GM19468 (cell line): ENCODE results near the gene GLRX.

ENCODE experiments used
- ATAC-seq: cut with Tn5 transposase; IDR thresholded peaks from one replicate; pipeline ENCODE4 v1.9.1; 2021; ENCODE audit warnings: mild to moderate bottlenecking, moderate library complexity, moderate number of reproducible peaks; ENCODE audit not compliant: unreplicated experiment; ENCODE audit errors: extremely low read depth

GLRX gene

GRCh38 chr5:95786821-95787418 lies 35.6 kb downstream of the GLRX start:
- no peak for ATAC-seq

GRCh38 chr5:95784514-95785302 lies 37.8 kb downstream of the GLRX start:
- no peak for ATAC-seq

DNA sequence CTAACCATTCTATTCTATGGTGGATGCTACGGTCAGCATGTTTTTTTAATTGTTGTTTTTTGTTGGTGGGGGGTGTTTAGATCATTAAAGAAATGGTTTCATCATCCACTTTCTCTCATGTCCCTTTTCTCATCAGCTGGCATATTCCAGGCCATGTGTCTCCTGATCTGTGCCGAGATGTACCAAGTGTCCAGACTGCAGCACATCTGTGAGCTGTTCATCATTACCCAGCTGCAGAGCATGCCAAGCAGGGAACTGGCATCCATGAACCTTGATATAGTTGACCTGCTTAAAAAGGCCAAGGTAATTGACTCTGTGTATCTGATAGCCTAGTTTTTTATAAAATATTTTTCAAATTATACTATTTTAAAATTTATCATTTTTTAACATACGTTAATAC lies 38.9 kb downstream of the GLRX start:
- ATAC-seq = no peak

GRCh38 chr5:95782181-95782580 lies 40.3 kb downstream of the GLRX start:
- ATAC-seq = no peak

DNA sequence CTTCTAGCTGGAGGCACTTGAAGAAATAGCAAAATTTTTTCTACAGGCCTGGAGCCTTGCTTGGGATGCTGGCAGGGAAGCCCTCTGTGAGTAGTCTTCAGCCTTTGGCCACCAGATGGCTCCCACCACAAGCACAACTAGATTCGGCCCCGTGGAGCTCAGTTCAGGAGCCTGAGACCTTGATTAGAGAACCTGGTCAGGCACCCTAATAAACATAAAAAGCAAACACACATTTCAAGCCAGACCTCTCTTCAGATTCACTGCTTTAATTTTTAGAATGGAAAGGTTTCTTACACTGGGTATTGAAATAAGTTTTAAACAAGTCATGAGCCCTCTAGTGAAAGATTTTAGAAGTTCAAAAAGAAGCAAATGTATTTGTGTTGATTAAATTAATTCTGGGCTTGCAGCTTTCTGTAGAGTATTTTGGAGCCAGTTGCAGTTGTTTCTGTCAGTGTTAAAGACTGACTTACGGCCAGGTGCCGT lies 41.4 kb downstream of the GLRX start:
- no peak for ATAC-seq

GRCh38 chr5:95780597-95780996 lies 41.9 kb downstream of the GLRX start:
- ATAC-seq = no peak

- ATAC-seq = no peak
These were observed 42.9 kb downstream of the GLRX start for GRCh38 chr5:95779611-95780010.

DNA sequence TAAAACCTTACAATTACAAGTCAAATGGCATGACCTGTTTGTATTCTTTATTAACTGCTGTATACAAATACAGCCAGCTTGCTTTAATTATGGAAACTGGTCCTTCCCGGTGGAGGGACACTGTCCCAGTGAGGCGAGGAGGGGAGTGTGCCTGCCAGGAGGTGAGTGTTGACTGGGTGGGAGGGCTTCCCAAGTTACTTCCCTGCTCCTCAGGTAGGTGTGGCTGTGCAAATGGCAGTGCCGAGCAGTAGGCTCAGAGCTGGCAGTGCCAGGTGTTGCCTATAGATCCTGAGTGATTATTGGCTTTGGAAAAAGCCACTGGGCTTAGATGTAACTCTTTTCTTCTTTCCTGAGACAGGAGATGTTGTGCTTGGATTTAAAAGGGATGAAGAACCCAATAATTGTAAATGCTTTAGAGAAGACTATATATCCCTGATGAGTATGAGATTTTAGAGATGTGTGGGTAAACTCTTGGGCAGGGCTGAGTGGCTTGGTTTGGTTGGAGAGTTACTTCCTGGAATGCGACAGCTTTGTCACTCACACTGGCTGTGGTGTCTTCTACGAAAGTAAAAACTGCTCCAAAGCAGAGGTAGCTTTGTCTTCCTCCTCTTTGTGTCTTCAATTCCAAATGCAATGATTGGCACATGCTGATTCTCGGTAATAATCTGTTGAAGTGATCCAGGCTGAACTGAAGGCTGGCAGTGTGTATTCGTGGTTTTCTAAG lies 43.7 kb downstream of the GLRX start:
- ATAC-seq = no peak

DNA sequence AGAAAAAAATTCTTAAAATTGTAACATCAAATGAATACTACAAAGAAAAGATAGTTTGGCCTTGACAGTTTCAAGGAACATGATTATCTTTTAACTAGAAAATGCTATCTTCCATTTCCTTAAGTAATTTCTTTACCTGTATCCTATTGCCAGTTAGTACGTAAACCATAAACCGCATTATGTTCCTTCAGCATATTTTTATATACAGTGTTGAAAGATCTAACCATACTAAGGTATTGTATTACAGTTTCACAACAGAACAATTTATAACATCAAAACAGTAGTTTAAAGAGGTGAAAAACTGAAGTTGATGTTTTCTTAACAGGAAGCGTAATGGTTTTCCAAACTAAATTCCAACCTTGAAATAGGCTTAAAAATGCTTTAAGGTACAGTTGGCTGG lies 45.1 kb downstream of the GLRX start:
- ATAC-seq = no peak

DNA sequence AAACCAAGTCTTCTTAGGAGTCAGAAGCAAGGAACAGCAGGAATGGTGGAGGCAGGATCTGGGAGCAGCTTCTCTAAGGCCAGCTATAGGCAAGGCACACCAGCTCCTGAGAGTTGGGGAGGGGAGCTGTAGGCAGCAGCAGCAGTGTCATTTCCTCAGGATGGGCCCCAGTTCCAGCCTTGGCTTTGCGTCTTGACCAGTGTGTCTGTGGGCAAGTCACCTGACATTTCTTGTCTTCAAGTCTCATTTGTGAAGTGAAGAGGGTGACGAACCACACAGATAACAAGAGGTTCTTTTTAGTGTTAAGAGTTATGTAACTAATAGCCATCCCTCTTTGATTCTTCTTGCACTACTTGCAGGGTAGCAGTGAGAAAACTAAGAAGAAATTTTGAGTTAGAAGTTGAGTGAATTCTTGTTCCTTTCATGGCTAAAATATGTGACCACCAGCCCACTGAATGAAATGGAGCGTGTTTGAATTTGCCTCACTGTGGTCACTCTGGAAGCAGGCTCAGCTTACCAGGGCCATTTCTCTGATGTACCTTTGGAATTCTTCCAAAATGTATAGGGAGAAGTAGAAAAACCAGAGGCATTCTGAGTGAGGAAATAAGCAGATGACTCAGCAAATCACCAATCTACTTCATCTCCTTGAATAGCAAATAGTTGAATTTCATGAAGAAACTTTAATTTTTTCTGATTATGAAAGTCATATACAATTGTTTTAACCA lies 49.0 kb downstream of the GLRX start:
- ATAC-seq = no peak

- no peak for ATAC-seq
These were observed 50.6 kb downstream of the GLRX start for GRCh38 chr5:95771892-95772291.

DNA sequence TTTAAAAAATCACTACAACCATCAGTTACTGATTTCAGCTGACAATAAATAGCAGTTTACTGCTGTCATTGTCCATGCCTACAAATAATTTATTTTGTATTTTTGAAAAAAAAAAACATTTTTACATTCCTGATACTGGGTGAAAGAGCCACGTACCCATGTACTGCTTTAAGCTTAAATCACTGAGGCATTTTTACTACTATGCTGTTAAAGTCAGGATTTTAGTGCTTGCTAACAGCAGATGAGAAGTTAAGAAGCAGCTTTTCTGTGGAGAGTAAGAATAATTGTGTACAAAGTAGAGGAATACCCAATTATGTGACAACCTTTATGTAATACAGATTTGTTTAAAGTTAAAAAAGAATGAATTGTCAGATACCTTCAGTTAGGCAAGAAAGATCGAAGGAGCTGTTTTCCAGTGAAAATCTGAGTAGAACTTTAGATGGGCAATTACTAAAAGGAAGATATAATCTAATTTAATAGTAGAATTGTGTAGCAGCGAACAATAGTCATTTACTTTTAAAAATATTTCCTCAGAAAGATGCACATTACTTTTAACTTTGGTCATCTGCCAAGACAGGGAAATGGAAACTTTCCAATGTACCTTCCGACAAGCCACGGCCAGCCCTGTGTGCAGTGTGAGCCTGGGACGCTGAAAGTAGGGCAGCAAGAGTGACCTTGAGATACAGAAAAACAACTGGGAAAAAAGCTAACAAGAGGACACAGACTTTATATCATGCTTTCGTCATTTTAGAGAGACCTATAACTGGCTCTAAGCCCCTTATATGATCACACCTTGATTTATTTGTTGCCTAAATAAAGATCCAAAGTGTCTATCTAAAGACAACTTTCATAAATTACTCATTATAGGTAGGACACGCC lies 51.5 kb downstream of the GLRX start:
- ATAC-seq = no peak

DNA sequence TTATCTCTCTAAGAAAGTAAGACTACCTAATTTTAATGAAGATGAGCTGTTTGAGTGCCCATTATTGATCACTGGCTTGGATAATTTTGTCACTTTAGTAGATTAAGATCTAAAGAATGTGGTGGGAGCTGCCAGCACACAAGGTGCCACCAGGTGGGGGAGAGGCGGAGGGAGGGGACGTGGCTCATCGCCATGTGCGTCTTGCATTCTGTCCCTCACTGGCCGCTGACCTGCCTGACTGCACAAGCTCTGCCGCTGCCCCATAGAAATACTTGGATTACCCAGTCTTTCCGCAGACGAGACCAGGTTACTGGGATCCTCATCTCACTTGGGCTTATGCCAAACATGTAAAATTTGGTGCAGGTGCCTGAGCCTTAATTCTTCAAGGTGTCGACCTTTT lies 53.8 kb downstream of the GLRX start:
- ATAC-seq = no peak

DNA sequence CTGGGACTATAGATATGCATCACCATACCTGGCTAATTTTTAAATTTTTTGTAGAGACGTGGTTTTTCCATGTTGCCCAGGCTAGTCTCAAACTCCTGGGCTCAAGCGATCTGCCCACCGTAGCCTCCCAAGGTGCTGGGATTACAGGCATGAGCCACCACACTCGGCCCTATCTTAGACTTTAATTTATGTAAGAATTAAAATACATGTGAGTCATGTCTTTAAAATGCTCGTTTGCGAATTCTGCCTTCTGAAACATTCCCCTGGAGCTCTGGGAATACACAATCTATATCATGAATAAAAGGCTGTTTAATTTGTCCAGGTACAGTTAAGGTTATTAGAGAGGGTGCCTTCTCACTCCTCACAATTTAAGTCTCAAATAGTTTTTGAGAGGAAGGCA lies 58.6 kb downstream of the GLRX start:
- no peak for ATAC-seq
